ENCODE data around the gene CLCA4.

The CLCA4 gene

GRCh38 chr1:86546787-86547221 lies at the start of gene CLCA4:
Gene CLCA4 (plus strand): TSS chr1:86547078. CDS start chr1:86547120, 42 bp downstream.
- DNase-seq (ENCODE audit: low read depth): no peak

- no peak for DNase-seq (ENCODE audit: low read depth)
Observed at GRCh38 chr1:86498281-86498680, 48.6 kb upstream of the CLCA4 start.

- DNase-seq (ENCODE audit: low read depth): peak; percentile 91
Observed at GRCh38 chr1:86499987-86500593, 46.8 kb upstream of the CLCA4 start.

GRCh38 chr1:86500714-86501113 lies 46.2 kb upstream of the CLCA4 start:
- DNase-seq (ENCODE audit: low read depth): no peak

- peak; percentile 45 for DNase-seq (ENCODE audit: low read depth)
Observed at GRCh38 chr1:86502125-86502646, 44.7 kb upstream of the CLCA4 start.

- no peak for DNase-seq (ENCODE audit: low read depth)
Observed at GRCh38 chr1:86502721-86503405, 44.0 kb upstream of the CLCA4 start.

- no peak for DNase-seq (ENCODE audit: low read depth)
Observed at GRCh38 chr1:86503406-86504136, 43.3 kb upstream of the CLCA4 start.

GRCh38 chr1:86504137-86504479 lies 42.8 kb upstream of the CLCA4 start:
- DNase-seq (ENCODE audit: low read depth): no peak

- DNase-seq (ENCODE audit: low read depth): peak; percentile 44
Observed at GRCh38 chr1:86504895-86505563, 41.8 kb upstream of the CLCA4 start.

- no peak for DNase-seq (ENCODE audit: low read depth)
Observed at GRCh38 chr1:86505564-86505902, 41.3 kb upstream of the CLCA4 start.

- DNase-seq (ENCODE audit: low read depth): peak; percentile 61
Observed at GRCh38 chr1:86507935-86508582, 38.8 kb upstream of the CLCA4 start.

GRCh38 chr1:86508583-86508969 lies 38.3 kb upstream of the CLCA4 start:
- peak; percentile 32 for DNase-seq (ENCODE audit: low read depth)

- peak; percentile 67 for DNase-seq (ENCODE audit: low read depth)
Observed at GRCh38 chr1:86515597-86515996, 31.3 kb upstream of the CLCA4 start.

GRCh38 chr1:86516335-86516734 lies 30.5 kb upstream of the CLCA4 start:
- DNase-seq (ENCODE audit: low read depth): peak; percentile 23

GRCh38 chr1:86517336-86517735 lies 29.5 kb upstream of the CLCA4 start:
- DNase-seq (ENCODE audit: low read depth): no peak

GRCh38 chr1:86520789-86521521 lies 25.9 kb upstream of the CLCA4 start:
- no peak for DNase-seq (ENCODE audit: low read depth)

GRCh38 chr1:86521522-86521891 lies 25.4 kb upstream of the CLCA4 start:
- no peak for DNase-seq (ENCODE audit: low read depth)

- DNase-seq (ENCODE audit: low read depth): no peak
Observed at GRCh38 chr1:86522240-86522639, 24.6 kb upstream of the CLCA4 start.

GRCh38 chr1:86523670-86524354 lies 23.1 kb upstream of the CLCA4 start:
- DNase-seq (ENCODE audit: low read depth): no peak

GRCh38 chr1:86527306-86527705 lies 19.6 kb upstream of the CLCA4 start:
- DNase-seq (ENCODE audit: low read depth): no peak
